CD4-positive, alpha-beta T cell treated with Interleukin-6 for 4 hours (primary cell): ENCODE measurements around the gene B4GALT5.

ENCODE experiments used
- DNase-seq: peaks from one replicate; pipeline ENCODE4 v3.0.0-alpha.2; 2020; ENCODE audit warnings: mixed read lengths

The B4GALT5 gene

GRCh38 chr20:49700411-49701185, 13.1 kb downstream of the B4GALT5 start:
- DNase-seq: no peak

- peak; percentile 16 for DNase-seq
These were observed 14.3 kb downstream of the B4GALT5 start for GRCh38 chr20:49699200-49699992.

- DNase-seq: no peak
These were observed 15.2 kb downstream of the B4GALT5 start for GRCh38 chr20:49698477-49698876.

- no peak for DNase-seq
These were observed 16.6 kb downstream of the B4GALT5 start for GRCh38 chr20:49697071-49697470.

GRCh38 chr20:49696594-49696993, 17.1 kb downstream of the B4GALT5 start:
- DNase-seq: no peak

GRCh38 chr20:49695830-49696229, 17.8 kb downstream of the B4GALT5 start:
- no peak for DNase-seq

GRCh38 chr20:49694450-49695071, 19.1 kb downstream of the B4GALT5 start:
- DNase-seq: no peak

GRCh38 chr20:49693435-49694171, 20.1 kb downstream of the B4GALT5 start:
- DNase-seq: no peak

GRCh38 chr20:49692941-49693340, 20.7 kb downstream of the B4GALT5 start:
- no peak for DNase-seq

GRCh38 chr20:49691818-49692568, 21.7 kb downstream of the B4GALT5 start:
- DNase-seq: no peak

GRCh38 chr20:49690899-49691620, 22.6 kb downstream of the B4GALT5 start:
- DNase-seq: no peak

GRCh38 chr20:49687595-49688567, 25.8 kb downstream of the B4GALT5 start:
- no peak for DNase-seq

GRCh38 chr20:49685809-49686208, 27.9 kb downstream of the B4GALT5 start:
- DNase-seq: no peak

GRCh38 chr20:49685161-49685601, 28.5 kb downstream of the B4GALT5 start:
- DNase-seq: no peak

- DNase-seq: no peak
These were observed 29.2 kb downstream of the B4GALT5 start for GRCh38 chr20:49684335-49684997.

- DNase-seq: no peak
These were observed 30.9 kb downstream of the B4GALT5 start for GRCh38 chr20:49682798-49683197.

GRCh38 chr20:49682278-49682677, 31.4 kb downstream of the B4GALT5 start:
- DNase-seq: no peak

- no peak for DNase-seq
These were observed 31.8 kb downstream of the B4GALT5 start for GRCh38 chr20:49681850-49682216.

GRCh38 chr20:49680484-49680883, 33.2 kb downstream of the B4GALT5 start:
- DNase-seq: no peak

- DNase-seq: no peak
These were observed 34.0 kb downstream of the B4GALT5 start for GRCh38 chr20:49679634-49680033.
